GM18858 (cell line): ENCODE measurements around the gene ARL4C.

Source experiments
- ATAC-seq: cut with Tn5 transposase; IDR thresholded peaks from one replicate; pipeline ENCODE4 v1.9.1; 2021; ENCODE audit not compliant: unreplicated experiment

The ARL4C gene

DNA sequence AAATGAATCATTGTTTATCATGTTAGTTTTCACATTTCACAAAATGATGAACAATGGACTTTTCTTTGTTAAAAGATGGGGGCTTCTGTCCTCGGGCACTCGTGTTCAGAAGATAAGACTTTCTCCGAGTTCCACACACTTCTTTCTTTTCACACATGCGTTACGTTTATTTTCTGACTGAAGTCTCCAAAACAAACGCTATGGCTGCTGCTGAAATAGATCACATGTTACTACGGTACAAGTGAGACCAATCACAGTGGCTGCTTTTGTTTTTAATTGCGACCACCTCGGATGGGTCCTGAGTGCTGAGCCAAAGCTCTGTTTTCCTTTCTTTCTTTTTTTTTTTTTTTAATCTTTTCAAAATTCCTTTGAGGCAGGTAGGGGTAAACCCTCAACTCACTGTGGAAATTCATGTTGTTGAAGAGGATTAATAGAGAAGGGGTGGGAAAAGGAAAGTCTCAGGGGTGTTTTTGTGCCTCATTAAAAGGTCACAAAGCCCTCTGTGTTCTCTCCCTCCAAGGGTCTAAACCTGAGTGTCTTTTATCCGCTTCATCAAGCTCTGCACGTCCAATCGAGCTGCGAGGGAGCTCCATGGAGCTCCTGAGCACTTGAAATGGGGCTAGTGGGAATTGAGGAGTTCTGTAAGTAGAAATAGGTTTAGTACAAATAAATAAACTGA, 48.2 kb downstream of the ARL4C start:
- no peak for ATAC-seq

DNA sequence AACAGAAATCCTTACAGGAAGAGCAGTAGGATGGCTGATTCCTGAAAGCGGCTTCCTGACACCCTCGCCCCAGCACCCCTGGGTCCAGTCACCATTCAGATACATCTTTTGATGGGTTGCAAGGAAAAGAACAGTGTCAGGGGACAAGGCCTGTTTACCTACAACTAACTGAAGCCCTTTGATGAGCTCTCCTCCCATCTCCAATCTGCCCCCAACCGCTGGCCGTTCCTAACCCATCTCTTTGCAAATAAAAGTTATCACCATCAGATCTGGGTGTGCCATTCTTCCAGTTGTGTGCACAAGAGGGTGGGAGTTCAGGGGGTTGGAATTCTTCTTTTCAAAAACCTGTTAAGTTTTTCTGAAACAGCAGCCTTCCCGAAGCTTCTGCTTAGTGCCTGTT, 48.9 kb downstream of the ARL4C start:
- ATAC-seq = no peak

DNA sequence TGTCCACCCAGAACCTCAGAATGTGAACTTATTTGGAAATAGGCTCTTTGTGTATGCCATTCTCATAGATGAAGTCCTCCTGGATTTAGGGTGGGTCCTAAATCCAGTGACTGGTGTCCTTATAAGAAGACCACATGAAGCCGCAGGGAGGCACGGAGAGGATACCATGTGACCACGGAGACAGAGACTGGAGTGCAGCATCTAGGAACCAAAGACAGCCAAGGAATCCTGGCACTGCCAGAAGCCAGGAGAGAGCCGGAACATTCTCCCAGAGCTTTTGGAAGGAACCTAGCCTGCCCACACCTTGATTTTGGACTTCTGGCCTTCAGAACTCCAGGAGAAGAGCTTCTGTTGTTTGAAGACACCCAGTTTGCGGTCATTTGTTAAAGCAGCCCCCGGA, 49.7 kb downstream of the ARL4C start:
- ATAC-seq = no peak

- peak; percentile 85 for ATAC-seq
Measured at GRCh38 chr2:234446404-234447076, 50.3 kb downstream of the ARL4C start.

DNA sequence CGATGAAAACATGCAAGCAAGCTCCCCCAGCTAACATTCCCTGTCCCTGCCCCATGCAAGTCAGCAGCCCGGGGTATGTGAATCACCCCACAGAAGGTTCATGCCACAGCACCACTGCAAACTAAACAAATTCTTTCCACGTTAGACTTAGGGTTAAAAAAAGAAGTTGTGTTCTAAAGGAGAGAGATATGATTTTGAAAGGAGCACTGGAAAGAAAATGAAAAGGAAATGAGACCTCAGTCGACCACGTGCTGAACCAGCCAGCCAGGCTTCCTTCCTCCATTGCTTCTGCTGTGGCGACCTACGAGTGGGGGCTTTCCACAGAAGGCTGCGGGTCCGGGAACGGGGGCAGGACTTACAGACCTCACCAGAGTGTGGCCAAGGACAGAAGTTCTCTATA, 52.0 kb downstream of the ARL4C start:
- ATAC-seq = no peak

DNA sequence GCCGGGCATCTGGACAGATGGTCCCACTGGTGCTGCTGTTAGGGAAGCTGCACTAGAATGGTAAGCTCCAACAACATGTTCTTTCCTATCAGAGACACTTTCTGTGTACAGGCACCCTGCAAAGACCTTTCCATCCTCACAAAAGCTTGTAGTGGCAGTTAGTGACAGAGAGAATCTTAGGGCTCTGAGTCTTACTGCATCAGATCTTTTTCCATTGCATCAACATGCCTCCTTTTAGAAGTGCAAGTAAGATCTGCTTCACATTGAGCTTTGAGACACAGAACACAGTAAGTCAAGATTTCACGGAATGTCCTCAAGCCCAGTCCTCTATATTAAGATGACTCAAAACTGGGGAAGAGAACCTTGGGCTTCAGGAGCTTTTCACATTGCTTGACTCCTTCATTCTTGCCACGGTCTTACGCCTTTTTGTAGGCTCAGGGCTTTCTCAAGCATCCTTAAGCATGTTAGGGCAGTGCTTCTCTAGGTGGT, 52.6 kb downstream of the ARL4C start:
- ATAC-seq = no peak
